HFF-Myc (cell line): ENCODE data around the gene VEZT.
"Not testable (repeated sequence)": the region's sequence is repeated elsewhere in the genome, so short reads cannot be mapped to it uniquely, and the experiment has no call there.

Experiments
- DNase-seq: peaks from one replicate; pipeline ENCODE4 v3.0.0-alpha.2; 2011; ENCODE audit warnings: low read depth; ENCODE audit errors: extremely low read depth
- H3K4me3 ChIP-seq: replicated peaks from 2 replicates; pipeline ENCODE4 v1.5.1; 2011; ENCODE audit warnings: low read depth, mild to moderate bottlenecking, control low read depth, low read length
- TF ChIP-seq, protein P1 (sequence below): IDR thresholded peaks from 2 replicates; pipeline ENCODE4 v1.5.1; 2012; ENCODE audit warnings: mild to moderate bottlenecking, low read depth, low read length, control low read depth; ENCODE audit errors: missing control alignments

Gene VEZT

DNA sequence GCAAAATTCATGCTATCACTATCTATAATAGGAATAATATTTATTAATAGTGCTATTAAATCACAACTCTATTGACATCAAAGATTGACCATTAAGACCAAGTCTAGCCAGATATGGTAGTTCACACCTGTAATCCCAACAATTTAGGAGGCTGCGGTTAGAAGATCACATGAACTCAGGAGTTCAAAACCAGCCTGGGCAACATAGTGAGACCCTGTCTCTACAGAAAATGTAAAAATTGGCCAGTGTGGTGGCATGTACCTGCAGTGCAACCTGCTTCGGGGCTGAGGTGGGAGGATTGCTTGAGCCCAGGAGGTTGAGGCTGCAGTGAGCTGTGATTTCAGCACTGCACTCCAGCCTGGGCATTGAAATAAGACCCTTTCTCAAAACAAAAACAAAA, 11.0 kb downstream of the VEZT start:
- no peak overlapping the region for H3K4me3 ChIP-seq
- DNase-seq: no peak
- TF ChIP-seq, protein P1, sequence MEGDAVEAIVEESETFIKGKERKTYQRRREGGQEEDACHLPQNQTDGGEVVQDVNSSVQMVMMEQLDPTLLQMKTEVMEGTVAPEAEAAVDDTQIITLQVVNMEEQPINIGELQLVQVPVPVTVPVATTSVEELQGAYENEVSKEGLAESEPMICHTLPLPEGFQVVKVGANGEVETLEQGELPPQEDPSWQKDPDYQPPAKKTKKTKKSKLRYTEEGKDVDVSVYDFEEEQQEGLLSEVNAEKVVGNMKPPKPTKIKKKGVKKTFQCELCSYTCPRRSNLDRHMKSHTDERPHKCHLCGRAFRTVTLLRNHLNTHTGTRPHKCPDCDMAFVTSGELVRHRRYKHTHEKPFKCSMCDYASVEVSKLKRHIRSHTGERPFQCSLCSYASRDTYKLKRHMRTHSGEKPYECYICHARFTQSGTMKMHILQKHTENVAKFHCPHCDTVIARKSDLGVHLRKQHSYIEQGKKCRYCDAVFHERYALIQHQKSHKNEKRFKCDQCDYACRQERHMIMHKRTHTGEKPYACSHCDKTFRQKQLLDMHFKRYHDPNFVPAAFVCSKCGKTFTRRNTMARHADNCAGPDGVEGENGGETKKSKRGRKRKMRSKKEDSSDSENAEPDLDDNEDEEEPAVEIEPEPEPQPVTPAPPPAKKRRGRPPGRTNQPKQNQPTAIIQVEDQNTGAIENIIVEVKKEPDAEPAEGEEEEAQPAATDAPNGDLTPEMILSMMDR: no peak

DNA sequence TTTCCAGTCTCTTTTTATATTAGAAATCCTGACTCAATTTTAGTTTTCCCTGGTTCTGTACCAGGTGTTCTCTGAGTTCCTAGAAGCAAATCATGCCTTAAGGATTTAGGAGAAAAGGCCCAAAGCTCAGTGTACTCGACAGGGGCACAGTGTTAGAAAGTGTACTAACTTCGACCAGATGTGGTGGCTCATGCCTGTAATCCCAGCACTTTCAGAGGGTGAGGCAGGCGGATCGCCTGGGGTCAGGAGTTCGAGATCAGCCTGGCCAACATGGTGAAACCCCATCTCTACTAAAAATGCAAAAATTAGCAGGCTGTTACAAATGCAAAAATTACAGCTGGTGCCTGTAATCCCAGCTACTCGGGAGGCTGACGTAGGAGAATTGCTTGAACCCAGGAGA, 12.0 kb downstream of the VEZT start:
- TF ChIP-seq, protein P1: no peak
- DNase-seq: no peak
- H3K4me3 ChIP-seq: no peak overlapping the region

DNA sequence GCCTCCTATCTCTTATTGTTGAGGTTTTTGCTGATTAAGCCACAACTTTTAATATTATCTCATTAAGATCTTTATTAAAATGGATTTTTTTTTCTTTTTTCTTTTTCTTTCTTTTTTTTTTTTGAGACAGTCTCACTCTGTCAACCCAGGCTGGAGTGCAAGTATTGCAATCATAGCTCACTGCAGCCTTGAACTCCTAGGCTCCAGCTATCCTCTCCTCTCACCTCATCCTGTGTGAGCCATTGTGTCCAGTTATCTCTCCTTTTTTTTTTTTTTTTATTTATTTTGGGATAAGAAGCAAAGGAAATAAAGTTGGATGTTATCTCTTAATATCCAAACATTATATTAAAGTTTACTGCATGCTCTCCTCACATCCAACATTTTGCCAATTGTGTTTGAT, 12.7 kb downstream of the VEZT start:
- no peak for DNase-seq
- no peak overlapping the region for H3K4me3 ChIP-seq
- TF ChIP-seq, protein P1: no peak

DNA sequence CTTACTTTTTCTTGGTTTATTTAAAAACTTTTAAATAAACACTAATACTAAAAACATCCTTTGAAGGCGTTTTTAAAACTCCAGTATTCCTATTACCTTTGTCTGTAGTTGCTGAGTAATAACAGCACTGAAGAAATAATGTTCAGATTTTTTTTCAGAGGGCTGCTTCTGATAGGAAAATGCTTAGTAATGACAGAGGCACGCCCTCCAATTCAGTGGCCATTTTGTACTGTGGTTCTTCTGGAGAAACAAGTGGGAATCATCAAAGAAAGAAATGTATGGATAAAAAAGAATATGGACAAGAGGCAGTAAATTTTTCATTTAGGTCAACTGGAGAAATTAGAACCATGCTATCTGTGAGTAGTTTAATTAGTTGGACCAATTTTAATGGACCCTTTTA, 13.6 kb downstream of the VEZT start:
- no peak for DNase-seq
- no peak overlapping the region for H3K4me3 ChIP-seq
- TF ChIP-seq, protein P1: no peak

DNA sequence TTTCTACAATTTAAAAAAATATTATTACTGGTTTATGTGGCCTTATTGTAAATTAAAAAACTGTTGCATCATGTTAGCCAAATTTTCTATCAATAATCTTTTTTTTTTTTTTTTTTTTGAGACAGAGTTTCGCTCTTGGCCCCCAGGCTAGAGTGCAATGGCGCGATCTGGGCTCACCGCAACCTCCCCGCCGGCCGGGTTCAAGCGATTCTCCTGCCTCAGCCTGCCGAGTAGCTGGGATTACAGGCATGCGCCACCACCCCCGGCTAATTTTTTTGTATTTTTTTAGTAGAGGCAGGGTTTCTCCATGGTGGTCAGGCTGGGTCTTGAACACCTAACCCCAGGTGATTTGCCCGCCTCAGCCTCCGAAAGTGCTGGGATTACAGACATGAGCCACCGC, 16.6 kb downstream of the VEZT start:
- not testable (repeated sequence) for DNase-seq, H3K4me3 ChIP-seq

DNA sequence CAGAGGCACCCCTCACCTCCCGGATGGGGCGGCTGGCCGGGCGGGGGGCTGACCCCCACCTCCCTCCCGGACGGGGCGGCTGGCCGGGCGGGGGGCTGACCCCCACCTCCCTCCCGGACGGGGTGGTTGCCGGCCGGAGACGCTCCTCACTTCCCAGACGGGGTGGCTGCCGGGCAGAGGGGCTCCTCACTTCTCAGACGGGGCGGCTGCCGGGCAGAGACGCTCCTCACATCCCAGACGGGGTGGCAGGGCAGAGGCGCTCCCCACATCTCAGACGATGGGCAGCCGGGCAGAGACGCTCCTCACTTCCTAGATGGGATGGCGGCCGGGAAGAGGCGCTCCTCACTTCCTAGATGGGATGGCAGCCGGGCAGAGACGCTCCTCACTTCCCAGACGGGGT, 18.0 kb downstream of the VEZT start:
- DNase-seq, H3K4me3 ChIP-seq: not testable (repeated sequence)

DNA sequence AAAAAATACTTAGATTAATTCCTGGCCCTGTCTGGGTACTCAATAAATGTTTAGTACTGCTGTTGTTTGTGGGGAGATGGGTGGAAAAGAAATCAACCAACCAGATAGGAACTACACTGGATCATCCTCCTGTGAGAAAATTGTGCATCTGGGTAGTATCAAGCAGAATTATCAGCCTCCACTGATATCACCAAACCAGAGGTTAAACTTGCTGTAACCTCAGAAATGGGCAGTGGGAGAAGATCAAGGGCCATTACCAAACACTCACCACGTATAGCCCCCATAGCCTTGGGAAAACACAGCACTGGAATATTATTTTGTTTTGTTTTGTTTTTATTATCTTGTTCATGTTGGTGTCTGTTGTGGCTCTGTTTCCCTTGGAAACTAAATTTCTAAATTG, 19.7 kb downstream of the VEZT start:
- TF ChIP-seq, protein P1: no peak
- no peak overlapping the region for H3K4me3 ChIP-seq
- no peak for DNase-seq

DNA sequence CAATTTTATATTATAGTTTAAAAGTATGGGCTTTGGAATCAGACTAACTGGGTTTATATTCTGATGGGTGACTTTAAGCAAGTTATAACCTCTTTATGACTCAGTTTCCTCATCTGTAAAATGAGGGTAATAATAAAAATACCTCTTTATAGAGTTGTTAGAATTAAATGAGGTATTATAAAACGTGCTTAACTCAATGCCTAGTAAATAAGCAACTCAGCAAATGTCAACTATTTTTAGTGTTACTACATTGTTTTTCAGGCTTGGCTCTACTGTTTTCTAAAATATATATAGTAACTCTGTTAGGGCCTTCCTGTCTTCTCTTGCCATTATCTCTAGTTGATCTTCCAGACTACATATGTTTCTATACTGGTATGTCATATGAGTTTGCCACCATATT, 20.5 kb downstream of the VEZT start:
- no peak for DNase-seq
- TF ChIP-seq, protein P1: no peak
- no peak overlapping the region for H3K4me3 ChIP-seq
